Neural progenitor cell (in vitro differentiated cells): ENCODE measurements around the gene IQCH.

ENCODE experiments used
- EZH2 ChIP-seq: fragments of 200-600 bp; sonication (generic); IDR thresholded peaks from 2 replicates; pipeline ENCODE4 v1.6.1; 2017; ENCODE audit warnings: antibody characterized with exemption, mild to moderate bottlenecking, moderate library complexity
- EZH2phosphoT487 ChIP-seq: fragments of 200-600 bp; sonication (generic); IDR thresholded peaks from 2 replicates; pipeline ENCODE4 v1.6.1; 2017; ENCODE audit warnings: antibody characterized with exemption
- TF ChIP-seq, protein P1 (sequence below): fragments of 200-600 bp; sonication (generic); IDR thresholded peaks from 2 replicates; pipeline ENCODE4 v1.5.1; 2017; ENCODE audit warnings: antibody characterized with exemption, mild to moderate bottlenecking

DNA sequence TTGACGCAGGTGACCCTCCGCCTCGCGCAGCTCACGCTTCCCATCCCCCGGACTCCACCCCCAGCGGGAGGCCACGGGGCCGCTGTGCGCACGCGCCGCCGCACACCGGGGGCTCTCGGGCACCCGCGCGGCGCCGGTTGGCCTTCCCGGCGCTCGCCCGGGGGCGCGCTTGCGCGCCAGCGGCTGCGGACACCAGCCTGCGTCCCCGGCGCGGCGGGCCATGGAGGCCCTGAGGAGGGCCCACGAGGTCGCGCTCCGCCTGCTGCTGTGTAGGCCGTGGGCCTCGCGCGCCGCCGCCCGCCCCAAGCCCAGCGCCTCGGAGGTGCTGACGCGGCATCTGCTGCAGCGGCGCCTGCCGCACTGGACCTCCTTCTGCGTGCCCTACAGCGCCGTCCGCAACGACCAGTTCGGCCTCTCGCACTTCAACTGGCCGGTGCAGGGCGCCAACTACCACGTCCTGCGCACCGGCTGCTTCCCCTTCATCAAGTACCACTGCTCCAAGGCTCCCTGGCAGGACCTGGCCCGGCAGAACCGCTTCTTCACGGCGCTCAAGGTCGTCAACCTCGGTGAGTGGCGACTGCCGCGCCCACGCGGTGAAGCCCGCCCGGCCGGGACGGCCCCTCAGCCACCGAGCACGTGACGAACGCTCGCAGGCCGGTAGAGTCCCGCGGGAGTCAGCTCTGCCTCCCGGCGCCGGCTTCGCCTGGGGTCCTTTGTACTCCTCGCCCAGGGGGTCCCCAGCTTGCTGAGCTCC is 266.6 kb downstream of the IQCH start, which contains the start of gene C15orf61:
- TF ChIP-seq EZH2: no peak
- TF ChIP-seq, protein P1, sequence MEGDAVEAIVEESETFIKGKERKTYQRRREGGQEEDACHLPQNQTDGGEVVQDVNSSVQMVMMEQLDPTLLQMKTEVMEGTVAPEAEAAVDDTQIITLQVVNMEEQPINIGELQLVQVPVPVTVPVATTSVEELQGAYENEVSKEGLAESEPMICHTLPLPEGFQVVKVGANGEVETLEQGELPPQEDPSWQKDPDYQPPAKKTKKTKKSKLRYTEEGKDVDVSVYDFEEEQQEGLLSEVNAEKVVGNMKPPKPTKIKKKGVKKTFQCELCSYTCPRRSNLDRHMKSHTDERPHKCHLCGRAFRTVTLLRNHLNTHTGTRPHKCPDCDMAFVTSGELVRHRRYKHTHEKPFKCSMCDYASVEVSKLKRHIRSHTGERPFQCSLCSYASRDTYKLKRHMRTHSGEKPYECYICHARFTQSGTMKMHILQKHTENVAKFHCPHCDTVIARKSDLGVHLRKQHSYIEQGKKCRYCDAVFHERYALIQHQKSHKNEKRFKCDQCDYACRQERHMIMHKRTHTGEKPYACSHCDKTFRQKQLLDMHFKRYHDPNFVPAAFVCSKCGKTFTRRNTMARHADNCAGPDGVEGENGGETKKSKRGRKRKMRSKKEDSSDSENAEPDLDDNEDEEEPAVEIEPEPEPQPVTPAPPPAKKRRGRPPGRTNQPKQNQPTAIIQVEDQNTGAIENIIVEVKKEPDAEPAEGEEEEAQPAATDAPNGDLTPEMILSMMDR: no peak
- TF ChIP-seq EZH2phosphoT487: no peak
